Lower lobe of right lung (tissue), 2 donors: ENCODE results near the gene PLXNA2. TPM values are rescaled to one million over a fixed set of nuclear protein-coding genes. Genes with fewer than 3 reads are reported as not detected.
A peak's percentile ranks its signal among the peaks of the same experiment; 100 is the strongest.

ENCODE experiments used
- ATAC-seq, 2 donors: fragments of 200-7000 bp; cut with Tn5 transposase; one replicate each; pipeline ENCODE4 v1.9.1; 2020 to 2022; ENCODE audit warnings: mild to moderate bottlenecking in 2 of 2, moderate library complexity in 2 of 2
- DNase-seq: peaks from one replicate; pipeline ENCODE4 v3.0.0-alpha.2; 2020
- H3K27ac ChIP-seq: fragments of 200-600 bp; one replicate; pipeline ENCODE4 v1.8.0; 2022
- H3K27me3 ChIP-seq: fragments of 200-600 bp; one replicate; pipeline ENCODE4 v1.8.0; 2022; ENCODE audit warnings: low read depth
- H3K36me3 ChIP-seq: fragments of 200-600 bp; one replicate; pipeline ENCODE4 v1.8.0; 2022; ENCODE audit warnings: mild to moderate bottlenecking
- H3K4me1 ChIP-seq: fragments of 200-600 bp; one replicate; pipeline ENCODE4 v1.8.0; 2022
- H3K4me3 ChIP-seq: fragments of 200-600 bp; one replicate; pipeline ENCODE4 v1.8.0; 2022; ENCODE audit warnings: mild to moderate bottlenecking
- H3K9me3 ChIP-seq: fragments of 200-600 bp; one replicate; pipeline ENCODE4 v1.8.0; 2022
- CTCF ChIP-seq: fragments of 200-600 bp; IDR thresholded peaks from one replicate; pipeline ENCODE4 v1.8.0; 2022; ENCODE audit warnings: antibody characterized with exemption, mild to moderate bottlenecking
- intact Hi-C: fragments of 100-400 bp; cut with DNase I; formaldehyde crosslinking; loops from one replicate; pipeline ENCODE4 v1.11.0; 2022
- total RNA-seq: library from RNA; stranded (reverse); fragmentation: NEBNext Ultra II Directional; extraction: Animal tissue kit (Norgen Biotek cat#: 25700); gene quantifications from one replicate; pipeline ENCODE4 v1.2.1, GENCODE V29; 2021
- donor health status: DM: no; HTN: yes; CAD: no; lungs with severe emphysema.

The PLXNA2 gene
- total RNA-seq, 1 donor from 2014 or later, result 83.9 TPM

GRCh38 chr1:208227366-208227765 lies 16.8 kb downstream of the PLXNA2 start:
- intact Hi-C loops, result no loop called here
- peak overlapping the region; percentile 33 for H3K27ac ChIP-seq
- TF ChIP-seq CTCF, result no peak

GRCh38 chr1:208225954-208226937 lies 17.9 kb downstream of the PLXNA2 start:
- no peaks in the 10 kb centered on the region for H3K27me3 ChIP-seq
- intact Hi-C loops, result no loop called here
- no peaks in the 10 kb centered on the region for H3K9me3 ChIP-seq
- H3K36me3 ChIP-seq, result peaks cover 8% of the 10 kb centered on the region
- H3K27ac ChIP-seq, result peak overlapping the region; percentile 33
- no peak for DNase-seq
- peaks cover 88% of the 10 kb centered on the region for H3K4me1 ChIP-seq
- no peak for TF ChIP-seq CTCF
- no peak overlapping the region for H3K4me3 ChIP-seq
- no peak for ATAC-seq

More at GRCh38 chr1:208227366-208227765, 16.8 kb downstream of the PLXNA2 start:
- Histone ChIP-seq H3K36me3 (peaks cover 8% of the 10 kb centered on the region), H3K4me3 (no peak overlapping the region), H3K4me1 (peaks cover 88% of the 10 kb centered on the region), H3K9me3 (no peaks in the 10 kb centered on the region), H3K27me3 (no peaks in the 10 kb centered on the region)
- DNase-seq, result no peak
- ATAC-seq, result no peak

GRCh38 chr1:208224192-208224713 lies 19.9 kb downstream of the PLXNA2 start:
- intact Hi-C loops, result no loop called here
- Histone ChIP-seq H3K27me3 (no peaks in the 10 kb centered on the region), H3K4me3 (no peak overlapping the region), H3K36me3 (peaks cover 5% of the 10 kb centered on the region), H3K9me3 (no peaks in the 10 kb centered on the region), H3K4me1 (peaks cover 88% of the 10 kb centered on the region), H3K27ac (no peak overlapping the region)
- DNase-seq (no peak), ATAC-seq (no peak)
- no peak for TF ChIP-seq CTCF

- DNase-seq (no peak), ATAC-seq (no peak)
- no peaks in the 10 kb centered on the region for H3K9me3 ChIP-seq
- no peak for TF ChIP-seq CTCF
- intact Hi-C loops, result no loop called here
- H3K4me3 ChIP-seq, result no peak overlapping the region
- H3K36me3 ChIP-seq, result peaks cover 5% of the 10 kb centered on the region
- no peaks in the 10 kb centered on the region for H3K27me3 ChIP-seq
- H3K4me1 ChIP-seq, result peaks cover 88% of the 10 kb centered on the region
- H3K27ac ChIP-seq, result no peak overlapping the region
Observed at GRCh38 chr1:208223136-208223535, 21.0 kb downstream of the PLXNA2 start.

- Histone ChIP-seq H3K9me3 (no peaks in the 10 kb centered on the region), H3K4me1 (peaks cover 88% of the 10 kb centered on the region), H3K27me3 (no peaks in the 10 kb centered on the region), H3K36me3 (peaks cover 6% of the 10 kb centered on the region), H3K27ac (no peak overlapping the region), H3K4me3 (no peak overlapping the region)
- intact Hi-C loops, result no loop called here
- DNase-seq (no peak), ATAC-seq (no peak)
- TF ChIP-seq CTCF, result no peak
Observed at GRCh38 chr1:208222376-208223126, 21.6 kb downstream of the PLXNA2 start.
